H9 (cell line): ENCODE results near the gene LHCGR. TPM values are rescaled to one million over a fixed set of nuclear protein-coding genes. Genes with fewer than 3 reads are reported as not detected.

Experiments used
- DNase-seq: peaks from one replicate; pipeline ENCODE4 v3.0.0-alpha.2; 2017
- H2AFZ ChIP-seq: one replicate; pipeline ENCODE4 v1.6.1; 2013; ENCODE audit warnings: mild to moderate bottlenecking, low read length, control low read depth, moderate library complexity
- H2AK5ac ChIP-seq: 2 replicates; pipeline ENCODE4 v1.6.1; 2013; ENCODE audit warnings: low read length, control low read depth, mixed read lengths; ENCODE audit not compliant: insufficient read length
- H2BK120ac ChIP-seq: one replicate; pipeline ENCODE4 v1.6.1; 2013; ENCODE audit warnings: low read depth, mild to moderate bottlenecking, low read length, control low read depth, inconsistent platforms; ENCODE audit not compliant: poor library complexity, severe bottlenecking
- H2BK12ac ChIP-seq: 2 replicates; pipeline ENCODE4 v1.6.1; 2013; ENCODE audit warnings: low read length, control low read depth, mixed read lengths, low read depth; ENCODE audit not compliant: insufficient read length
- H2BK15ac ChIP-seq: 2 replicates; pipeline ENCODE4 v1.6.1; 2013; ENCODE audit warnings: low read depth, low read length, control low read depth
- H2BK20ac ChIP-seq: one replicate; pipeline ENCODE4 v1.6.1; 2013; ENCODE audit warnings: low read depth, mild to moderate bottlenecking, low read length, control low read depth, inconsistent platforms; ENCODE audit not compliant: poor library complexity, severe bottlenecking
- H2BK5ac ChIP-seq: 2 replicates; pipeline ENCODE4 v1.6.1; 2013; ENCODE audit warnings: low read length, control low read depth, mixed read lengths; ENCODE audit not compliant: insufficient read length
- H3K14ac ChIP-seq: 2 replicates; pipeline ENCODE4 v1.6.1; 2013; ENCODE audit warnings: low read length, control low read depth; ENCODE audit not compliant: insufficient read depth
- H3K18ac ChIP-seq: 2 replicates; pipeline ENCODE4 v1.6.1; 2013; ENCODE audit warnings: low read depth, mild to moderate bottlenecking, mixed read lengths, low read length, control low read depth; ENCODE audit not compliant: insufficient read length
- H3K23ac ChIP-seq: 2 replicates; pipeline ENCODE4 v1.6.1; 2013; ENCODE audit warnings: low read length, control low read depth, mixed read lengths, low read depth; ENCODE audit not compliant: insufficient read length
- H3K23me2 ChIP-seq: 2 replicates; pipeline ENCODE4 v1.6.1; 2013; ENCODE audit warnings: low read depth, mild to moderate bottlenecking, mixed read lengths, low read length, control low read depth; ENCODE audit not compliant: insufficient read length, poor library complexity, severe bottlenecking
- H3K27ac ChIP-seq: 2 replicates; pipeline ENCODE4 v1.5.1; 2013; ENCODE audit warnings: low read length, control low read depth, mixed read lengths, low read depth; ENCODE audit not compliant: insufficient read length
- H3K27me3 ChIP-seq: 2 replicates; pipeline ENCODE4 v1.6.1; 2013; ENCODE audit warnings: low read length, control low read depth, inconsistent platforms; ENCODE audit not compliant: insufficient read depth
- H3K4ac ChIP-seq: 2 replicates; pipeline ENCODE4 v1.6.1; 2013; ENCODE audit warnings: low read depth, mild to moderate bottlenecking, control low read depth, inconsistent platforms, low read length, moderate library complexity
- H3K4me1 ChIP-seq: 2 replicates; pipeline ENCODE4 v1.6.1; 2013; ENCODE audit warnings: low read length, control low read depth, inconsistent platforms; ENCODE audit not compliant: insufficient read depth
- H3K4me2 ChIP-seq: 2 replicates; pipeline ENCODE4 v1.6.1; 2013; ENCODE audit warnings: low read length, control low read depth, mixed read lengths; ENCODE audit not compliant: insufficient read length, insufficient read depth
- H3K56ac ChIP-seq: 2 replicates; pipeline ENCODE4 v1.6.1; 2013; ENCODE audit warnings: low read depth, mild to moderate bottlenecking, mixed read lengths, low read length, control low read depth; ENCODE audit not compliant: insufficient read length
- H3K79me1 ChIP-seq: 2 replicates; pipeline ENCODE4 v1.6.1; 2013; ENCODE audit warnings: low read depth, mild to moderate bottlenecking, moderate library complexity, low read length, control low read depth, inconsistent platforms; ENCODE audit not compliant: insufficient read depth, poor library complexity, severe bottlenecking
- H3K79me2 ChIP-seq: 2 replicates; pipeline ENCODE4 v1.6.1; 2013; ENCODE audit warnings: low read length, control low read depth, inconsistent platforms; ENCODE audit not compliant: insufficient read depth
- H3K9ac ChIP-seq: 2 replicates; pipeline ENCODE4 v1.6.1; 2013; ENCODE audit warnings: low read length, control low read depth, mixed read lengths; ENCODE audit not compliant: insufficient read length; ENCODE audit errors: extremely low read depth
- H3K9me3 ChIP-seq: one replicate; pipeline ENCODE4 v1.6.1; 2013; ENCODE audit warnings: low read depth, low read length, inconsistent platforms; ENCODE audit not compliant: control insufficient read depth
- H3T11ph ChIP-seq: one replicate; pipeline ENCODE4 v1.6.1; 2013; ENCODE audit warnings: mild to moderate bottlenecking, low read length, control low read depth, inconsistent platforms
- H4K20me1 ChIP-seq: one replicate; pipeline ENCODE4 v1.6.1; 2013; ENCODE audit not compliant: control insufficient read depth, insufficient read length, insufficient read depth
- H4K5ac ChIP-seq: 2 replicates; pipeline ENCODE4 v1.6.1; 2013; ENCODE audit warnings: low read depth, mild to moderate bottlenecking, mixed read lengths, low read length, control low read depth; ENCODE audit not compliant: insufficient read length
- H4K8ac ChIP-seq: replicated peaks from 2 replicates; pipeline ENCODE4 v1.6.1; 2013; ENCODE audit warnings: low read length, control low read depth, mixed read lengths, low read depth; ENCODE audit not compliant: insufficient read length
- H4K91ac ChIP-seq: 2 replicates; pipeline ENCODE4 v1.6.1; 2013; ENCODE audit warnings: low read depth, mild to moderate bottlenecking, moderate library complexity, mixed read lengths, low read length, control low read depth; ENCODE audit not compliant: insufficient read length
- H3K27ac Mint-ChIP-seq, 3 experiments: 2 replicates in 2 of 3; 3 replicates in 1 of 3; pipeline ENCODE4 v1.8.0; 2020 to 2021; ENCODE audit warnings: mixed read lengths in 3 of 3, mild to moderate bottlenecking in 1 of 3, moderate library complexity in 1 of 3
- H3K27me3 Mint-ChIP-seq: 2 replicates; pipeline ENCODE4 v1.8.0; 2021; ENCODE audit warnings: low read depth, mild to moderate bottlenecking, moderate library complexity, mixed read lengths
- H3K36me3 Mint-ChIP-seq, 3 experiments: 2 replicates in 2 of 3; 3 replicates in 1 of 3; pipeline ENCODE4 v1.8.0; 2020 to 2021; ENCODE audit warnings: low read depth in 3 of 3, mixed read lengths in 3 of 3; ENCODE audit not compliant: insufficient read depth in 1 of 3
- H3K4me1 Mint-ChIP-seq, 2 experiments: 2 replicates each; pipeline ENCODE4 v1.8.0; 2020; ENCODE audit warnings: mixed read lengths in 2 of 2
- H3K4me3 Mint-ChIP-seq, 2 experiments: 2 replicates in 1 of 2; 3 replicates in 1 of 2; pipeline ENCODE4 v1.8.0; 2020 to 2021; ENCODE audit warnings: mild to moderate bottlenecking in 2 of 2, mixed read lengths in 2 of 2, moderate library complexity in 1 of 2
- H3K9me3 Mint-ChIP-seq, 2 experiments: 2 replicates in 1 of 2; 3 replicates in 1 of 2; pipeline ENCODE4 v1.8.0; 2020; ENCODE audit warnings: mild to moderate bottlenecking in 2 of 2, mixed read lengths in 2 of 2, moderate library complexity in 1 of 2
- WGBS: extraction: QIAGEN DNeasy Blood & Tissue Kit; methylation state at CpG from one replicate; pipeline ENCODE4 v1.1.7; 2013; ENCODE audit warnings: missing lambda C conversion rate, low lambda C conversion rate, mixed read lengths; ENCODE audit not compliant: insufficient read length; ENCODE audit errors: extremely low coverage; 5-methylcytosine and 5-hydroxymethylcytosine counted together
- total RNA-seq: library from RNA; stranded (reverse); gene quantifications from 2 replicates; pipeline ENCODE4 v1.2.1, GENCODE V29; 2021
- TF ChIP-seq, protein P1 (sequence below): fragments of 200-600 bp; sonication (generic); conservative IDR thresholded peaks from 3 replicates; pipeline ENCODE4 v1.8.0; 2021; ENCODE audit warnings: antibody characterized with exemption, mild to moderate bottlenecking

LHCGR gene
- total RNA-seq, 1 experiment from 2014 or later = 0.44 TPM

DNA sequence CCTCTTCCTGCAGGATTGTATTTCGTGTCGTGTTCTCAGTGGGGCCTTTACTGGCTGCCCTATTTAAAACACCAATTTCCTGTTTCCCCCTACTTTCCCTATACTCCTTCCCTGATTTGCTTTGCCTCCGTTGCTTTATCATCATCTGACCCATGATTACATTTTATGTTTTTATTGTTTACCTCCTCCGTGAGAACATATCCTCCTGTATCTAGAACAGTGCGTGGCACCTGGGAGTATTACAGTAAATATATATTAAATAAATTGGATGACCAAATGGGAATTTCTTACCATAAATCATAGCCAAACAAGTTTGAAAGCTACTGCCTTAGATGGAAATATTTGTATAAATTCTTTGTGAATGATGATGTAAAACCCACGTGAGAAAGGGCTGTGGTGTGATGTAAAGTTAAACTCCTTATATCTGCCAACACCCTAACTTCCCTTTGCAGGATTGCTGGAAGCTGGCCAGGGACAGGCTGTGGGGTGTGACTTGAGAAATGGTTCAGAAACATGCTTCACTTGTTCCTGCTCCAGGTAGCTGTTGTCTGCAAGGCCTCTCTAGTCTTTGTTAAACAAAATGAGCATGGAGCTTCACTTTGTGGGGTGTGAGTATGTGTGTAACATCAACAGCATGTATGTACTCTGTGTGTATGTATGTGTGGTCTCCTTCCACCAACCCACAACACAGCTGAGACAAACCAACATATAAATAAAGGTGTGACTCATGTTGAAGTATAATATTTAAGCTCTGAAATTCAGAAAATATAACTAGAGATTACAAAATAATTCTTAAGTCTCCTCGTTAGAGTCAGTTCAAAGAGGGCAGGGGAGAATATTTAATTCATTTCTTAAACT lies 40.3 kb downstream of the LHCGR start:
- H3K27ac Mint-ChIP-seq = no peak overlapping the region
- WGBS = no CpG with 5 or more reads among the region's 7 CpGs

More for the DNA sequence above, 40.3 kb downstream of the LHCGR start:
- no peak overlapping the region for H4K5ac ChIP-seq
- no peak overlapping the region for H3K27ac ChIP-seq
- H2BK15ac ChIP-seq = no peak overlapping the region
- no peak overlapping the region for H3K14ac ChIP-seq
- H3K9ac ChIP-seq = no peak overlapping the region
- H4K8ac ChIP-seq = no peak overlapping the region
- H3K9me3 ChIP-seq = no peaks in the 10 kb centered on the region
- no peak overlapping the region for H2AK5ac ChIP-seq
- H3K79me2 ChIP-seq = no peaks in the 10 kb centered on the region
- no peak overlapping the region for H2AFZ ChIP-seq
- no peak overlapping the region for H3K4me2 ChIP-seq
- no peak overlapping the region for H3K18ac ChIP-seq
- no peaks in the 10 kb centered on the region for H3K79me1 ChIP-seq
- no peak overlapping the region for H2BK120ac ChIP-seq
- H4K20me1 ChIP-seq = no peaks in the 10 kb centered on the region
- DNase-seq = no peak
- no peaks in the 10 kb centered on the region for H3K36me3 Mint-ChIP-seq
- H3K4me1 Mint-ChIP-seq = peaks cover 22 to 26% of the 10 kb centered on the region in 2 experiments
- H3K27me3 Mint-ChIP-seq = no peaks in the 10 kb centered on the region; the same call in 1 of the 2 replicates
- no peak overlapping the region for H2BK12ac ChIP-seq
- H3K4me3 Mint-ChIP-seq = no peak overlapping the region
- no peak overlapping the region for H2BK5ac ChIP-seq
- no peaks in the 10 kb centered on the region for H3K23me2 ChIP-seq
- no peak overlapping the region for H3K56ac ChIP-seq
- H3K27me3 ChIP-seq = no peaks in the 10 kb centered on the region
- no peak overlapping the region for H3K4ac ChIP-seq
- no peak overlapping the region for H3T11ph ChIP-seq
- H2BK20ac ChIP-seq = no peak overlapping the region
- H3K4me1 ChIP-seq = peaks cover 3% of the 10 kb centered on the region; the same call in 1 of the 2 replicates
- no peak overlapping the region for H3K23ac ChIP-seq
- H4K91ac ChIP-seq = no peak overlapping the region
- no peaks in the 10 kb centered on the region for H3K9me3 Mint-ChIP-seq
- TF ChIP-seq, protein P1, sequence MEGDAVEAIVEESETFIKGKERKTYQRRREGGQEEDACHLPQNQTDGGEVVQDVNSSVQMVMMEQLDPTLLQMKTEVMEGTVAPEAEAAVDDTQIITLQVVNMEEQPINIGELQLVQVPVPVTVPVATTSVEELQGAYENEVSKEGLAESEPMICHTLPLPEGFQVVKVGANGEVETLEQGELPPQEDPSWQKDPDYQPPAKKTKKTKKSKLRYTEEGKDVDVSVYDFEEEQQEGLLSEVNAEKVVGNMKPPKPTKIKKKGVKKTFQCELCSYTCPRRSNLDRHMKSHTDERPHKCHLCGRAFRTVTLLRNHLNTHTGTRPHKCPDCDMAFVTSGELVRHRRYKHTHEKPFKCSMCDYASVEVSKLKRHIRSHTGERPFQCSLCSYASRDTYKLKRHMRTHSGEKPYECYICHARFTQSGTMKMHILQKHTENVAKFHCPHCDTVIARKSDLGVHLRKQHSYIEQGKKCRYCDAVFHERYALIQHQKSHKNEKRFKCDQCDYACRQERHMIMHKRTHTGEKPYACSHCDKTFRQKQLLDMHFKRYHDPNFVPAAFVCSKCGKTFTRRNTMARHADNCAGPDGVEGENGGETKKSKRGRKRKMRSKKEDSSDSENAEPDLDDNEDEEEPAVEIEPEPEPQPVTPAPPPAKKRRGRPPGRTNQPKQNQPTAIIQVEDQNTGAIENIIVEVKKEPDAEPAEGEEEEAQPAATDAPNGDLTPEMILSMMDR = no peak
